H1 (cell line): ENCODE measurements around the gene ARHGAP18. TPM values are rescaled to one million over a fixed set of nuclear protein-coding genes. Genes with fewer than 3 reads are reported as not detected.

Source experiments
- CTCF ChIA-PET: fragments of 300-600 bp; sonication (Branson Sonifier 250); formaldehyde crosslinking; loops from one replicate; lab custom pipeline; 2021; ENCODE audit not compliant: partially characterized antibody; lab: Charles Lee
- POLR2A ChIA-PET: fragments of 300-600 bp; sonication (Branson Sonifier 250); formaldehyde crosslinking; loops from one replicate; lab custom pipeline; 2021; ENCODE audit warnings: inconsistent platforms; ENCODE audit not compliant: partially characterized antibody; lab: Charles Lee
- DNase-seq, 2 experiments: peaks; one replicate each; pipeline versions ENCODE4 v3.0.0 to v3.0.0-alpha.2; 2010 to 2022; ENCODE audit warnings: low spot score in 2 of 2, low read depth in 1 of 2, mixed read lengths in 1 of 2
- FAIRE-seq: peaks from 2 replicates; lab custom pipeline; 2011; peaks lifted over from hg19 to GRCh38; lab: Jason Lieb, UNC
- H2AFZ ChIP-seq: 2 replicates; pipeline ENCODE4 v1.8.1; 2012; ENCODE audit warnings: low read length, inconsistent platforms
- H2AK5ac ChIP-seq: 2 replicates; pipeline ENCODE4 v1.6.1; 2013; ENCODE audit warnings: low read depth, low read length
- H2BK120ac ChIP-seq: replicated peaks from 2 replicates; pipeline ENCODE3; 2013; ENCODE audit warnings: low read depth, low read length, inconsistent platforms
- H2BK12ac ChIP-seq: 2 replicates; pipeline ENCODE4 v1.6.1; 2013; ENCODE audit warnings: low read depth, low read length
- H2BK15ac ChIP-seq: 2 replicates; pipeline ENCODE4 v1.6.1; 2013; ENCODE audit warnings: low read length
- H2BK20ac ChIP-seq: 2 replicates; pipeline ENCODE4 v1.6.1; 2013; ENCODE audit warnings: low read length
- H2BK5ac ChIP-seq: 2 replicates; pipeline ENCODE4 v1.6.1; 2013; ENCODE audit warnings: low read depth, low read length
- H3K14ac ChIP-seq: 2 replicates; pipeline ENCODE4 v1.6.1; 2013; ENCODE audit warnings: inconsistent platforms; ENCODE audit not compliant: insufficient read length
- H3K18ac ChIP-seq: 2 replicates; pipeline ENCODE4 v1.6.1; 2013; ENCODE audit warnings: low read length; ENCODE audit errors: extremely low read depth
- H3K23ac ChIP-seq: 2 replicates; pipeline ENCODE4 v1.6.1; 2013; ENCODE audit warnings: inconsistent platforms; ENCODE audit not compliant: insufficient read length
- H3K23me2 ChIP-seq: 2 replicates; pipeline ENCODE4 v1.6.1; 2013; ENCODE audit warnings: low read depth, low read length
- H3K27ac ChIP-seq: 2 replicates; pipeline ENCODE4 v1.6.1; 2011; ENCODE audit warnings: low read depth, low read length, inconsistent platforms
- H3K27me3 ChIP-seq, 4 experiments: replicated peaks in 1 of 4; 1 replicate in 1 of 4; 2 replicates in 3 of 4; pipeline versions ENCODE4 v1.6.1 to v1.8.1; 2011 to 2013; ENCODE audit warnings: low read length in 3 of 4, mild to moderate bottlenecking in 3 of 4, inconsistent platforms in 2 of 4, mixed read lengths in 2 of 4, moderate library complexity in 1 of 4; ENCODE audit not compliant: control insufficient read depth in 3 of 4, insufficient read depth in 3 of 4; ENCODE audit errors: extremely low read depth in 1 of 4
- H3K36me3 ChIP-seq, 4 experiments: 2 replicates each; pipeline versions ENCODE4 v1.6.1 to v1.8.1; 2011 to 2013; ENCODE audit warnings: mild to moderate bottlenecking in 4 of 4, low read length in 3 of 4, moderate library complexity in 2 of 4, control low read depth in 1 of 4, inconsistent platforms in 1 of 4; ENCODE audit not compliant: insufficient read depth in 4 of 4, control insufficient read depth in 2 of 4
- H3K4ac ChIP-seq: replicated peaks from 2 replicates; pipeline ENCODE3; 2013; ENCODE audit warnings: low read length, low read depth, mixed read lengths, inconsistent platforms; ENCODE audit not compliant: insufficient read length
- H3K4me1 ChIP-seq, 4 experiments: replicated peaks in 1 of 4; 1 replicate in 1 of 4; 2 replicates in 3 of 4; pipeline versions ENCODE4 v1.6.1 to v1.8.1; 2011 to 2013; ENCODE audit warnings: low read length in 3 of 4, inconsistent platforms in 2 of 4, mixed read lengths in 1 of 4; ENCODE audit not compliant: insufficient read depth in 4 of 4, control insufficient read depth in 3 of 4
- H3K4me2 ChIP-seq, 2 experiments: 2 replicates each; pipeline versions ENCODE4 v1.6.1 to v1.8.1; 2011 to 2013; ENCODE audit warnings: low read depth in 2 of 2, low read length in 2 of 2, control low read depth in 1 of 2, inconsistent platforms in 1 of 2, mild to moderate bottlenecking in 1 of 2; ENCODE audit not compliant: insufficient read depth in 1 of 2
- H3K4me3 ChIP-seq, 4 experiments: fragments of 200-600, 300-600 bp in 1 of 4; sonication (generic), shearing (Covaris generic), sonication (Bioruptor Twin) in 1 of 4; 2 replicates each; pipeline versions ENCODE4 v1.5.1 to v1.8.1; 2011 to 2016; ENCODE audit warnings: low read length in 4 of 4, low read depth in 3 of 4, control low read depth in 2 of 4, inconsistent platforms in 2 of 4, mild to moderate bottlenecking in 2 of 4, mixed read lengths in 1 of 4, moderate library complexity in 1 of 4; ENCODE audit not compliant: insufficient read depth in 2 of 4; ENCODE audit errors: extremely low read depth in 1 of 4
- H3K56ac ChIP-seq: replicated peaks from 2 replicates; pipeline ENCODE3; 2013; ENCODE audit warnings: low read depth, mild to moderate bottlenecking, mixed read lengths, low read length, inconsistent platforms; ENCODE audit not compliant: insufficient read length
- H3K79me1 ChIP-seq: 2 replicates; pipeline ENCODE4 v1.6.1; 2013; ENCODE audit warnings: low read depth, low read length, control low read depth
- H3K79me2 ChIP-seq, 2 experiments: 2 replicates each; pipeline versions ENCODE4 v1.6.1 to v1.8.1; 2012 to 2013; ENCODE audit warnings: low read length in 2 of 2, mild to moderate bottlenecking in 2 of 2, inconsistent platforms in 1 of 2; ENCODE audit not compliant: insufficient read depth in 2 of 2, control insufficient read depth in 1 of 2
- H3K9ac ChIP-seq, 4 experiments: replicated peaks in 1 of 4; 1 replicate in 1 of 4; 2 replicates in 3 of 4; pipeline versions ENCODE4 v1.6.1 to v1.8.1; 2011 to 2013; ENCODE audit warnings: low read depth in 3 of 4, low read length in 3 of 4, control low read depth in 2 of 4, mild to moderate bottlenecking in 2 of 4, moderate library complexity in 2 of 4, inconsistent platforms in 1 of 4; ENCODE audit errors: extremely low read depth in 1 of 4
- H3K9me3 ChIP-seq, 2 experiments: 2 replicates each; pipeline versions ENCODE4 v1.6.1 to v1.8.1; 2012 to 2013; ENCODE audit warnings: mild to moderate bottlenecking in 2 of 2, moderate library complexity in 2 of 2, control low read depth in 1 of 2, inconsistent platforms in 1 of 2, low read depth in 1 of 2, low read length in 1 of 2, mixed read lengths in 1 of 2; ENCODE audit not compliant: insufficient read depth in 2 of 2
- H4K20me1 ChIP-seq, 2 experiments: replicated peaks in 1 of 2; 2 replicates each; pipeline versions ENCODE3 to v1.8.1; 2011 to 2013; ENCODE audit warnings: inconsistent platforms in 2 of 2, low read length in 2 of 2, mild to moderate bottlenecking in 1 of 2; ENCODE audit not compliant: insufficient read depth in 2 of 2, control insufficient read depth in 1 of 2
- H4K5ac ChIP-seq: 2 replicates; pipeline ENCODE4 v1.6.1; 2013; ENCODE audit warnings: low read length, low read depth, mixed read lengths, inconsistent platforms; ENCODE audit not compliant: insufficient read length
- H4K8ac ChIP-seq: 2 replicates; pipeline ENCODE4 v1.8.0; 2013; ENCODE audit warnings: mild to moderate bottlenecking, moderate library complexity, low read length, inconsistent platforms; ENCODE audit not compliant: insufficient read depth; ENCODE audit errors: extremely low read depth
- H4K91ac ChIP-seq: replicated peaks from 2 replicates; pipeline ENCODE3; 2013; ENCODE audit warnings: low read length, mixed read lengths, inconsistent platforms; ENCODE audit not compliant: insufficient read length
- CREB1 ChIP-seq: IDR thresholded peaks from 2 replicates; pipeline ENCODE4 v1.6.1; 2012; ENCODE audit warnings: inconsistent platforms
- EGR1 ChIP-seq: IDR thresholded peaks from 2 replicates; pipeline ENCODE4 v1.6.1; 2011; ENCODE audit warnings: low read depth, low read length, borderline replicate concordance
- FOSL1 ChIP-seq: IDR thresholded peaks from 2 replicates; pipeline ENCODE4 v1.6.1; 2011; ENCODE audit warnings: mild to moderate bottlenecking, low read depth, low read length, moderate library complexity; ENCODE audit not compliant: insufficient read depth
- HDAC6 ChIP-seq: IDR thresholded peaks from one replicate; pipeline ENCODE4 v1.7.1; 2012; ENCODE audit warnings: low read depth, mild to moderate bottlenecking, inconsistent platforms, low read length, moderate library complexity
- NRF1 ChIP-seq: IDR thresholded peaks from 2 replicates; pipeline ENCODE4 v1.6.1; 2011; ENCODE audit warnings: mild to moderate bottlenecking, low read depth, low read length, improper control_type of control experiment
- POLR2A ChIP-seq, 2 experiments: IDR thresholded peaks; 1 replicate in 1 of 2; 2 replicates in 1 of 2; pipeline ENCODE4 v1.6.1; 2011; ENCODE audit warnings: low read depth in 2 of 2, low read length in 2 of 2, mild to moderate bottlenecking in 2 of 2; ENCODE audit errors: control extremely low read depth in 1 of 2
- RAD21 ChIP-seq, 2 experiments: IDR thresholded peaks in 1 of 2; conservative IDR thresholded peaks in 1 of 2; 2 replicates each; pipeline ENCODE4 v1.6.1; 2011; ENCODE audit warnings: low read depth in 2 of 2, low read length in 2 of 2, improper control_type of control experiment in 1 of 2, inconsistent platforms in 1 of 2, mild to moderate bottlenecking in 1 of 2, moderate library complexity in 1 of 2
- RBBP5 ChIP-seq: IDR thresholded peaks from 2 replicates; pipeline ENCODE4 v1.7.1; 2012; ENCODE audit warnings: low read depth, mild to moderate bottlenecking, inconsistent platforms, low read length, moderate library complexity, borderline replicate concordance
- SP1 ChIP-seq: IDR thresholded peaks from 2 replicates; pipeline ENCODE4 v1.6.1; 2011; ENCODE audit warnings: low read depth, low read length
- SUZ12 ChIP-seq: fragments of 200-600 bp; sonication (generic); IDR thresholded peaks from 2 replicates; pipeline ENCODE4 v1.6.1; 2012; ENCODE audit warnings: mild to moderate bottlenecking, inconsistent platforms, low read length, moderate library complexity, mixed read lengths
- TBP ChIP-seq: IDR thresholded peaks from 2 replicates; pipeline ENCODE4 v1.6.1; 2011; ENCODE audit warnings: low read depth, low read length, improper control_type of control experiment
- polyA plus RNA-seq, 7 experiments: library from polyadenylated mRNA; depleted of rRNA in 3 of 7; stranded (reverse) in 5 of 7; unstranded in 2 of 7; fragments of >200 nt in 5 of 7; fragments of 200-250 nt in 2 of 7; gene quantifications; 1 replicate in 5 of 7; 2 replicates in 1 of 7; 4 replicates in 1 of 7; pipeline versions ENCODE4 v1.2.1 to v1.2.3, GENCODE V29; 2011 to 2013; ENCODE audit warnings: missing spikeins in 2 of 7, mixed read lengths in 2 of 7
- total RNA-seq: library from RNA; stranded (reverse); fragmentation: NEBNext Ultra II Directional; extraction: Animal tissue kit (Norgen Biotek cat#: 25700); gene quantifications from 2 replicates; pipeline ENCODE4 v1.2.1, GENCODE V29; 2021
- TF ChIP-seq, protein P1 (sequence below), 3 experiments: IDR thresholded peaks; 1 replicate in 2 of 3; 2 replicates in 1 of 3; pipeline versions ENCODE4 v1.5.1 to v1.6.1; 2011; ENCODE audit warnings: low read length in 3 of 3, mild to moderate bottlenecking in 3 of 3, inconsistent platforms in 2 of 3, low read depth in 1 of 3, moderate library complexity in 1 of 3; ENCODE audit not compliant: insufficient read depth in 1 of 3; ENCODE audit errors: control extremely low read depth in 1 of 3

Gene ARHGAP18
- total and polyA plus RNA-seq, 2 of the 8 experiments (the other 6 are each of a cell fraction or from before 2014, with no cell fraction given), result 0.83 to 4.5 TPM

DNA sequence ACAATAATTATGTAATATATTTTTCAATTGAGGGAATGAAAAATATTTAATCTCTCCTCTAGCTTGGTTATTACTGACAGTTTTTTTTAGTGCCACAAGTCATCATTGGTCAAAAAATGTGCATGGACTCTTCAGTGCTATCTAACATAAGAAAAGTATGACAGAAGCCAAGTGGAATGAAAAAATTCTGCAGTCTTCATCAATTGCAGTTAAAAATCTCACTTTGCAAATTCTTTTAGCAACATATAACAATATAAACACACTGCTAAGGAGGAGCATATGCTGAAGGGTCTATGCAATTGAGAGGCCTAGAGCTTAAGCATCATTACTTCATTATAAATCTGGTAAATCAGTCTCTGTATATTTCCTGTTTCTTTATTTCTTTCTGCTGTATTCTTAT, 175.1 kb downstream of the ARHGAP18 start:
- Histone ChIP-seq H4K5ac (no peak overlapping the region), H3K4ac (no peak overlapping the region), H2BK120ac (no peak overlapping the region), H3K56ac (no peak overlapping the region), H2AFZ (no peak overlapping the region), H2AK5ac (no peak overlapping the region), H3K9ac (no peak overlapping the region), H4K20me1 (no peaks in the 10 kb centered on the region), H2BK12ac (no peak overlapping the region), H3K4me1 (no peaks in the 10 kb centered on the region), H4K8ac (no peak overlapping the region), H3K9me3 (no peaks in the 10 kb centered on the region), H3K79me2 (no peaks in the 10 kb centered on the region), H3K18ac (no peak overlapping the region), H3K14ac (no peak overlapping the region), H3K36me3 (no peaks in the 10 kb centered on the region), H2BK5ac (no peak overlapping the region), H3K27me3 (no peaks in the 10 kb centered on the region), H3K23me2 (no peaks in the 10 kb centered on the region), H3K27ac (no peak overlapping the region), H3K4me3 (no peak overlapping the region), H3K79me1 (no peaks in the 10 kb centered on the region), H3K23ac (no peak overlapping the region), H2BK15ac (no peak overlapping the region), H3K4me2 (no peak overlapping the region), H4K91ac (no peak overlapping the region), H2BK20ac (no peak overlapping the region)
- ChIA-PET CTCF (interaction anchor here (1.0 kb wide), 2 partner anchors 32 to 33 kb away, joined by 3 to 8 read pairs; no protein-coding TSS in a partner anchor), POLR2A (no interaction called here)
- DNase-seq (no peak), FAIRE-seq (no peak)
- TF ChIP-seq, protein P1, sequence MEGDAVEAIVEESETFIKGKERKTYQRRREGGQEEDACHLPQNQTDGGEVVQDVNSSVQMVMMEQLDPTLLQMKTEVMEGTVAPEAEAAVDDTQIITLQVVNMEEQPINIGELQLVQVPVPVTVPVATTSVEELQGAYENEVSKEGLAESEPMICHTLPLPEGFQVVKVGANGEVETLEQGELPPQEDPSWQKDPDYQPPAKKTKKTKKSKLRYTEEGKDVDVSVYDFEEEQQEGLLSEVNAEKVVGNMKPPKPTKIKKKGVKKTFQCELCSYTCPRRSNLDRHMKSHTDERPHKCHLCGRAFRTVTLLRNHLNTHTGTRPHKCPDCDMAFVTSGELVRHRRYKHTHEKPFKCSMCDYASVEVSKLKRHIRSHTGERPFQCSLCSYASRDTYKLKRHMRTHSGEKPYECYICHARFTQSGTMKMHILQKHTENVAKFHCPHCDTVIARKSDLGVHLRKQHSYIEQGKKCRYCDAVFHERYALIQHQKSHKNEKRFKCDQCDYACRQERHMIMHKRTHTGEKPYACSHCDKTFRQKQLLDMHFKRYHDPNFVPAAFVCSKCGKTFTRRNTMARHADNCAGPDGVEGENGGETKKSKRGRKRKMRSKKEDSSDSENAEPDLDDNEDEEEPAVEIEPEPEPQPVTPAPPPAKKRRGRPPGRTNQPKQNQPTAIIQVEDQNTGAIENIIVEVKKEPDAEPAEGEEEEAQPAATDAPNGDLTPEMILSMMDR (IDR thresholded peaks at IDR 0.05; ENCODE audit: control extremely low read depth in 1 of 3, insufficient read depth in 1 of 3, low read depth in 1 of 3, low read length in 3 of 3), result no peak
- TF ChIP-seq CREB1, result no peak
- TF ChIP-seq HDAC6, result no peak
- no peak for TF ChIP-seq EGR1
- TF ChIP-seq POLR2A (IDR thresholded peaks at IDR 0.05; ENCODE audit: control extremely low read depth in 1 of 2, low read depth in 2 of 2, low read length in 2 of 2), result no peak
- TF ChIP-seq FOSL1, result no peak
- no peak for TF ChIP-seq RBBP5
- no peak for TF ChIP-seq SP1
- TF ChIP-seq TBP, result no peak
- no peak for TF ChIP-seq SUZ12
- TF ChIP-seq RAD21 (IDR thresholded peaks at IDR 0.05 in 1 of 2, conservative IDR thresholded peaks at IDR 0.05 in 1 of 2; ENCODE audit: low read depth in 2 of 2, low read length in 2 of 2), result no peak
- no peak for TF ChIP-seq NRF1
